OCI-LY3 (cell line): ENCODE measurements around the gene DHPS.

Experiments used
- H2AFZ ChIP-seq: fragments of 200-600, 300-600 bp; shearing (Covaris generic); 2 replicates; pipeline ENCODE4 v1.6.0; 2014; ENCODE audit warnings: antibody characterized with exemption, low read depth, low read length
- H3K27ac ChIP-seq: fragments of 200-600, 300-600 bp; sonication (generic); 2 replicates; pipeline ENCODE4 v1.5.1; 2014; ENCODE audit warnings: mild to moderate bottlenecking, low read length, moderate library complexity, mixed read lengths
- H3K27me3 ChIP-seq: fragments of 200-600, 300-600 bp; sonication (generic); 2 replicates; pipeline ENCODE4 v1.6.1; 2014; ENCODE audit warnings: low read depth, low read length, mixed read lengths
- H3K36me3 ChIP-seq: fragments of 200-600, 300-600 bp; sonication (generic); replicated peaks from 2 replicates; pipeline ENCODE3; 2014; ENCODE audit warnings: low read depth, low read length, mixed read lengths
- H3K4me1 ChIP-seq: fragments of 300-600, 200-600 bp; sonication (generic); 2 replicates; pipeline ENCODE4 v1.6.1; 2014; ENCODE audit warnings: low read length, mixed read lengths
- H3K4me2 ChIP-seq: fragments of 200-600, 300-600 bp; sonication (generic); 2 replicates; pipeline ENCODE4 v1.6.1; 2014; ENCODE audit warnings: low read length, mixed read lengths
- H3K4me3 ChIP-seq: fragments of 300-600, 200-600 bp; sonication (generic); 2 replicates; pipeline ENCODE4 v1.5.1; 2014; ENCODE audit warnings: antibody characterized with exemption, mild to moderate bottlenecking, low read length, moderate library complexity
- H3K79me2 ChIP-seq: fragments of 300-600, 200-600 bp; shearing (Covaris generic); 2 replicates; pipeline ENCODE4 v1.6.1; 2014; ENCODE audit warnings: mild to moderate bottlenecking, low read length, mixed read lengths
- H3K9ac ChIP-seq: fragments of 300-600, 200-600 bp; shearing (Covaris generic); 2 replicates; pipeline ENCODE4 v1.6.0; 2014; ENCODE audit warnings: mild to moderate bottlenecking, low read length, moderate library complexity
- H3K9me3 ChIP-seq: fragments of 200-600, 300-600 bp; shearing (Covaris generic); 2 replicates; pipeline ENCODE4 v1.6.1; 2014; ENCODE audit warnings: low read length, mixed read lengths; ENCODE audit not compliant: insufficient read depth
- H4K20me1 ChIP-seq: fragments of 200-600, 300-600 bp; sonication (generic); 2 replicates; pipeline ENCODE4 v1.6.1; 2016; ENCODE audit warnings: low read length, mixed read lengths; ENCODE audit not compliant: insufficient read depth
- EZH2phosphoT487 ChIP-seq: fragments of 200-600 bp; shearing (Covaris generic); IDR thresholded peaks from 2 replicates; pipeline ENCODE4 v1.6.1; 2018; ENCODE audit warnings: antibody characterized with exemption, mixed run types, low read depth
- TF ChIP-seq, protein P1 (sequence below): fragments of 200-600, 300-600 bp; sonication (generic); IDR thresholded peaks from 2 replicates; pipeline ENCODE4 v1.5.1; 2014; ENCODE audit warnings: antibody characterized with exemption, low read length, low read depth

The DHPS gene

DNA sequence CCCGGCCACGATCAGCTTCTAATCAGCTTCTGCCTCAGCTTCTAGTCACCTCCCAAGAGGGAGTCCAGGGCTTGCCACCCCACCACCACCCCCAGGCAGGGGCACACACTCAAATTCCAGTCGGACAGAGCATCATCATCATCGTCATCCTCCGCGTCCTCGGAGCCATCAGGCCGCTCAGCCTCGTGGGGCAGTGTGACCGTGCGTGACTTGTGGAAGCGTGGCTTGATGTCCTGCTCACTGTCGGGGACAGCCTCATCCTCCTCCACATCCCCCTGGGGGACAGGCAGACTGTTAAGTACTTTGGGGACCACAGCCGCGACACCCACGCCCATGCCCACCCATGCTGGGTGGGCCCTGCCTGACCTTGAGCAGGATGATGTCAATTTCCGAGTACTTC lies 29.5 kb upstream of the DHPS start:
- peaks cover 31% of the 10 kb centered on the region for H3K79me2 ChIP-seq
- no peak overlapping the region for H3K4me3 ChIP-seq
- 0 out of 2 replicates have a peak, but pooled peaks cover 3% of the 10 kb centered on the region for H4K20me1 ChIP-seq
- TF ChIP-seq, protein P1, sequence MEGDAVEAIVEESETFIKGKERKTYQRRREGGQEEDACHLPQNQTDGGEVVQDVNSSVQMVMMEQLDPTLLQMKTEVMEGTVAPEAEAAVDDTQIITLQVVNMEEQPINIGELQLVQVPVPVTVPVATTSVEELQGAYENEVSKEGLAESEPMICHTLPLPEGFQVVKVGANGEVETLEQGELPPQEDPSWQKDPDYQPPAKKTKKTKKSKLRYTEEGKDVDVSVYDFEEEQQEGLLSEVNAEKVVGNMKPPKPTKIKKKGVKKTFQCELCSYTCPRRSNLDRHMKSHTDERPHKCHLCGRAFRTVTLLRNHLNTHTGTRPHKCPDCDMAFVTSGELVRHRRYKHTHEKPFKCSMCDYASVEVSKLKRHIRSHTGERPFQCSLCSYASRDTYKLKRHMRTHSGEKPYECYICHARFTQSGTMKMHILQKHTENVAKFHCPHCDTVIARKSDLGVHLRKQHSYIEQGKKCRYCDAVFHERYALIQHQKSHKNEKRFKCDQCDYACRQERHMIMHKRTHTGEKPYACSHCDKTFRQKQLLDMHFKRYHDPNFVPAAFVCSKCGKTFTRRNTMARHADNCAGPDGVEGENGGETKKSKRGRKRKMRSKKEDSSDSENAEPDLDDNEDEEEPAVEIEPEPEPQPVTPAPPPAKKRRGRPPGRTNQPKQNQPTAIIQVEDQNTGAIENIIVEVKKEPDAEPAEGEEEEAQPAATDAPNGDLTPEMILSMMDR = no peak
- no peak for TF ChIP-seq EZH2phosphoT487
- peaks cover 55% of the 10 kb centered on the region for H3K36me3 ChIP-seq
- no peaks in the 10 kb centered on the region for H3K4me1 ChIP-seq
- H3K27me3 ChIP-seq = no peaks in the 10 kb centered on the region
- no peak overlapping the region for H3K27ac ChIP-seq
- no peak overlapping the region for H2AFZ ChIP-seq
- H3K4me2 ChIP-seq = no peak overlapping the region
- H3K9me3 ChIP-seq = no peaks in the 10 kb centered on the region
- no peak overlapping the region for H3K9ac ChIP-seq

DNA sequence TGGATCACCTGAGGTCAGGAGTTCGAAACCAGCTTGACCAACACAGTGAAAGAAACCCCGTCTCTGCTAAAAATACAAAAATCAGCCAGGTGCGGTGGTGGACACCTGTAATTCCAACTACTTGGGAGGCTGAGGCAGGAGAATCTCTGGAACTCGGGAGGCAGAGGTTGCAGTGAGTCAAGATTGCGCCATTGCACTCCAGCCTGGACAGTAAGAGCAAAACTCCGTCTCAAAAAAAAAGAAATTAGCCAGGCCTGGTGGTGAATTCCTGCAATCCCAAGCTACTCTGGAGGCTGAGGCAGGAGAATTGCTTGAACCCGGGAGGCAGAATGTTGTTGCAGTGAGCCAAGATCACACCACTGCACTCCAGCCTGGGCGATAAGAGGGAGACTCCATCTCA lies 27.0 kb upstream of the DHPS start:
- no peak overlapping the region for H3K9ac ChIP-seq
- peaks cover 17% of the 10 kb centered on the region; the same call in 1 of the 2 replicates for H3K79me2 ChIP-seq
- TF ChIP-seq, protein P1 = no peak
- no peak for TF ChIP-seq EZH2phosphoT487
- no peaks in the 10 kb centered on the region for H4K20me1 ChIP-seq
- H3K27me3 ChIP-seq = no peaks in the 10 kb centered on the region
- no peak overlapping the region for H2AFZ ChIP-seq
- H3K4me2 ChIP-seq = no peak overlapping the region
- no peak overlapping the region for H3K4me3 ChIP-seq
- no peaks in the 10 kb centered on the region for H3K4me1 ChIP-seq
- H3K36me3 ChIP-seq = peaks cover 54% of the 10 kb centered on the region
- no peaks in the 10 kb centered on the region for H3K9me3 ChIP-seq
- no peak overlapping the region for H3K27ac ChIP-seq

DNA sequence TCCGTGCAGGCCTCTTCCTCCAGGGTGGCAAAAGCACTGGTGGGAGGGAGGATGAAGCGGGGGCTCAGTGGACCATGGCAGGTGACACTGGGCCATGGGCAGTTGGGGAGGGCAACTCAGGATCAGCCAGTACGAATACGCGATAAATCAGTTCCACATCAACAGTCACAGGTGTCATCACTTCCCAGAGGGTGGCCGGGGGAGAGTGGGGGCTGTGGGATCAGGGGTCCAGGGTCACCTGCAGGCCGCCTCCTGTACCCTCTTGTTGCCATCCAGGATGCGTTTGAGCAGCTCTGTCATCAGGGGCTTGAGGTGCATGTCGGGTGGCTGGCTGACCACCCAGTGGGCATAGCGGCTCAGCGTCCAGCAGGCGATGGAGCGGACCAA lies 24.6 kb upstream of the DHPS start:
- Histone ChIP-seq H3K4me3 (no peak overlapping the region), H3K4me1 (no peaks in the 10 kb centered on the region), H3K27ac (no peak overlapping the region), H3K36me3 (peaks cover 65% of the 10 kb centered on the region), H3K9ac (no peak overlapping the region), H4K20me1 (no peaks in the 10 kb centered on the region), H3K4me2 (no peak overlapping the region), H3K27me3 (no peaks in the 10 kb centered on the region), H3K79me2 (peaks cover 9% of the 10 kb centered on the region; the same call in 1 of the 2 replicates), H3K9me3 (no peaks in the 10 kb centered on the region), H2AFZ (no peak overlapping the region)
- TF ChIP-seq EZH2phosphoT487 = no peak
- TF ChIP-seq, protein P1 = no peak

DNA sequence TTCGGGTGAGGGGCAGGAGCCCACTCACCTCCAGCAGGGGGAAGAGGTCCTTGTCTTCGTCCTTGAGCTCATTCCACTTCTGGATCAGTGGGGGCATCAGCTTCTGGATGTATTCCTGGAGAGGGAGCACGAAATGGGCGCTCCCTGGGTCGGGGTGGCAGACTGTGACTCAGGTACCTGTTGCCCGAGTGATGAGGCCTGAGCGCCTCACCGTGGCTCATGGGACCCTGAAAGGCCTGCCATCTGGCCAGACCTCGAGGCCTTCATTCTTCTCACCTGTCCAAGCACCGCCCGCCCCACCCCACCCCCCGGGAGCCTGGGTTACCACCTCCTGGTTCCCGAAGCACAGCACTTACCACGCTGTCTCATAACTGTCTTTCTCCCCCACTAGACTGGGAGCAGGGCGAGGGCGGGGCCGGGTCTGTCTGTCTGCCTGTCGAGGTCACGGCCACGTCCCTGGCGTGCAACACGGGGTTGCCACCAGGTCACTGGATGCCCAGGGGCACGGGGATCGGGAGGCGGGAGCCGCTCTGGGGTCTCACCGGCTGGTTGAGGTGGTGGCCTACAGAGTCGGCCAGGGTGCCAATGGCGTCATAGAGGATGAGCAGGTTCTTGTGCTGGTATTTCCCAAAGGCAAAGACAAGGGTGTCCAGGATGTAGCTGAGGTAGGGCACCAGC lies 24.1 kb upstream of the DHPS start:
- no peak overlapping the region for H3K9ac ChIP-seq
- peaks cover 65% of the 10 kb centered on the region for H3K36me3 ChIP-seq
- no peak overlapping the region for H3K4me2 ChIP-seq
- H3K4me3 ChIP-seq = no peak overlapping the region
- no peaks in the 10 kb centered on the region for H3K27me3 ChIP-seq
- no peaks in the 10 kb centered on the region for H4K20me1 ChIP-seq
- H3K9me3 ChIP-seq = no peaks in the 10 kb centered on the region
- no peaks in the 10 kb centered on the region for H3K4me1 ChIP-seq
- H3K27ac ChIP-seq = no peak overlapping the region
- H2AFZ ChIP-seq = no peak overlapping the region
- TF ChIP-seq EZH2phosphoT487 = no peak
- TF ChIP-seq, protein P1 = no peak
- H3K79me2 ChIP-seq = peaks cover 6% of the 10 kb centered on the region; the same call in 1 of the 2 replicates
